Spleen (tissue), 7 donors: ENCODE data around the gene FBXW7.

ENCODE experiments used
- POLR2AphosphoS5 ChIP-seq, 3 donors: sonication (generic); formaldehyde crosslinking; IDR thresholded peaks; one replicate each; pipeline ENCODE4 v1.5.1; 2017; ENCODE audit warnings: antibody characterized with exemption in 3 of 3
- TF ChIP-seq, protein P1 (sequence below), 11 experiments: fragments of 200-600 bp in 7 of 11; fragments of 450-650 bp in 4 of 11; sonication (generic) in 4 of 11; IDR thresholded peaks in 8 of 11; conservative IDR thresholded peaks in 3 of 11; 1 replicate in 7 of 11; 2 replicates in 4 of 11; pipeline versions ENCODE4 v1.4.0 to v1.8.0; 2016 to 2021; ENCODE audit warnings: antibody characterized with exemption in 11 of 11, inconsistent platforms in 4 of 11, mild to moderate bottlenecking in 1 of 11
- donor health status: DM: no; HTN: no; CAD: no; lungs with moderate emphysema.
- donor health status: DM: no; HTN: no; CAD: no.
- donor health status: DM: no; HTN: no; CAD: no.

DNA sequence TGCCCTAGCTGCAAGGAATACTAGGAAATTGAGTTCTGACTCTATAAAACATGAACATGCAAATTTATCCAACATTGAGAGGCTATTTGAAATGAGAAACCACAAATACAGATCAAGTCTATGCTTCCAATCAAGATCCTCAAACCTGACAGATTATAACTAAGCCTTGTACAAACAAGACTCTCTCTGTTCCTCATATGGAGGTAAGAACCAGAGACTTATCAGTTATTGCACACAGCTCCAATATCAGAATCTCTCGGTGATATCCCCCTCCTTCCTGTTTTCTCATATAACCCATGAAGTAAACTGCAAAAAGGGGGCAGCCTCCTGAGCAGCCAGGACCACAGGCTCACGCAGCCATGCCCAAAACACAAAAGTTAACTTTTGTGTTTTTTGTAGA is 36.5 kb downstream of the FBXW7 start:
- TF ChIP-seq, protein P1, sequence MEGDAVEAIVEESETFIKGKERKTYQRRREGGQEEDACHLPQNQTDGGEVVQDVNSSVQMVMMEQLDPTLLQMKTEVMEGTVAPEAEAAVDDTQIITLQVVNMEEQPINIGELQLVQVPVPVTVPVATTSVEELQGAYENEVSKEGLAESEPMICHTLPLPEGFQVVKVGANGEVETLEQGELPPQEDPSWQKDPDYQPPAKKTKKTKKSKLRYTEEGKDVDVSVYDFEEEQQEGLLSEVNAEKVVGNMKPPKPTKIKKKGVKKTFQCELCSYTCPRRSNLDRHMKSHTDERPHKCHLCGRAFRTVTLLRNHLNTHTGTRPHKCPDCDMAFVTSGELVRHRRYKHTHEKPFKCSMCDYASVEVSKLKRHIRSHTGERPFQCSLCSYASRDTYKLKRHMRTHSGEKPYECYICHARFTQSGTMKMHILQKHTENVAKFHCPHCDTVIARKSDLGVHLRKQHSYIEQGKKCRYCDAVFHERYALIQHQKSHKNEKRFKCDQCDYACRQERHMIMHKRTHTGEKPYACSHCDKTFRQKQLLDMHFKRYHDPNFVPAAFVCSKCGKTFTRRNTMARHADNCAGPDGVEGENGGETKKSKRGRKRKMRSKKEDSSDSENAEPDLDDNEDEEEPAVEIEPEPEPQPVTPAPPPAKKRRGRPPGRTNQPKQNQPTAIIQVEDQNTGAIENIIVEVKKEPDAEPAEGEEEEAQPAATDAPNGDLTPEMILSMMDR (IDR thresholded peaks at IDR 0.05 in 8 of 11, conservative IDR thresholded peaks at IDR 0.05 in 3 of 11), result no peak
- TF ChIP-seq POLR2AphosphoS5 (IDR thresholded peaks at IDR 0.05), result no peak
